GM18951 (cell line): ENCODE results near the gene USP44.
A peak's percentile ranks its signal among the peaks of the same experiment; 100 is the strongest.

ENCODE experiments used
- POLR2A ChIP-seq: IDR thresholded peaks from 4 replicates; pipeline ENCODE4 v1.6.1; 2011; ENCODE audit warnings: mild to moderate bottlenecking; ENCODE audit not compliant: insufficient read length, insufficient read depth; ENCODE audit errors: extremely low read depth
- in situ Hi-C: fragments of 300-500 bp; cut with MboI; formaldehyde crosslinking; loops from one replicate; pipeline ENCODE4 v1.12.0; 2022; ENCODE audit warnings: low sequenced_read_pairs, mixed read lengths, inconsistent platforms; ENCODE audit not compliant: unreplicated experiment

The USP44 gene

GRCh38 chr12:95481072-95481471 is 70.2 kb downstream of the USP44 start:
- TF ChIP-seq POLR2A: no peak
- in situ Hi-C loops: no loop called here

GRCh38 chr12:95480230-95480629 is 71.0 kb downstream of the USP44 start:
- in situ Hi-C loops: no loop called here
- TF ChIP-seq POLR2A: no peak

- TF ChIP-seq POLR2A: no peak
- in situ Hi-C loops: no loop called here
These were observed 76.7 kb downstream of the USP44 start for GRCh38 chr12:95474660-95474958.

- TF ChIP-seq POLR2A: peak; percentile 97
- in situ Hi-C loops: no loop called here
These were observed 77.2 kb downstream of the USP44 start, which contains the start of gene METAP2 for GRCh38 chr12:95473884-95474659. METAP2 (plus strand) TSS chr12:95474152; CDS start chr12:95474180, 28 bp downstream.

GRCh38 chr12:95473231-95473883 is 77.9 kb downstream of the USP44 start:
- TF ChIP-seq POLR2A: no peak
- in situ Hi-C loops: no loop called here

- in situ Hi-C loops: no loop called here
- TF ChIP-seq POLR2A: no peak
These were observed 81.0 kb downstream of the USP44 start for GRCh38 chr12:95470300-95470699.
